HG03558 (cell line): ENCODE results near the gene ARHGAP31.
"Not testable (repeated sequence)": the region's sequence is repeated elsewhere in the genome, so short reads cannot be mapped to it uniquely, and the experiment has no call there.

Experiments used
- ATAC-seq: cut with Tn5 transposase; IDR thresholded peaks from one replicate; pipeline ENCODE4 v1.9.1; 2021; ENCODE audit warnings: moderate number of reproducible peaks; ENCODE audit not compliant: unreplicated experiment; ENCODE audit errors: extremely low read depth

Gene ARHGAP31

GRCh38 chr3:119347036-119347435, 52.9 kb downstream of the ARHGAP31 start:
- ATAC-seq, result no peak

GRCh38 chr3:119349354-119350041, 55.3 kb downstream of the ARHGAP31 start:
- ATAC-seq, result no peak

- no peak for ATAC-seq
Observed at GRCh38 chr3:119350114-119350513, 55.9 kb downstream of the ARHGAP31 start.

GRCh38 chr3:119351581-119351980, 57.4 kb downstream of the ARHGAP31 start:
- ATAC-seq, result no peak

- ATAC-seq, result peak; percentile 97
Observed at GRCh38 chr3:119352034-119352609, 57.9 kb downstream of the ARHGAP31 start.

- no peak for ATAC-seq
Observed at GRCh38 chr3:119352863-119353527, 58.8 kb downstream of the ARHGAP31 start.

GRCh38 chr3:119355608-119356007, 61.4 kb downstream of the ARHGAP31 start:
- not testable (repeated sequence) for ATAC-seq

- ATAC-seq, result no peak
Observed at GRCh38 chr3:119356646-119357045, 62.5 kb downstream of the ARHGAP31 start.

GRCh38 chr3:119357190-119357589, 63.0 kb downstream of the ARHGAP31 start:
- no peak for ATAC-seq

GRCh38 chr3:119359476-119360326, 65.5 kb downstream of the ARHGAP31 start:
- no peak for ATAC-seq

- no peak for ATAC-seq
Observed at GRCh38 chr3:119360736-119361462, 66.7 kb downstream of the ARHGAP31 start.

GRCh38 chr3:119362010-119362409, 67.8 kb downstream of the ARHGAP31 start:
- no peak for ATAC-seq

- ATAC-seq, result no peak
Observed at GRCh38 chr3:119362940-119363725, 69.0 kb downstream of the ARHGAP31 start.

- ATAC-seq, result no peak
Observed at GRCh38 chr3:119364401-119364800, 70.2 kb downstream of the ARHGAP31 start.

- no peak for ATAC-seq
Observed at GRCh38 chr3:119365418-119365817, 71.2 kb downstream of the ARHGAP31 start.

GRCh38 chr3:119367000-119367399, 72.8 kb downstream of the ARHGAP31 start:
- ATAC-seq, result no peak

- ATAC-seq, result no peak
Observed at GRCh38 chr3:119368298-119368697, 74.1 kb downstream of the ARHGAP31 start.

- ATAC-seq, result not testable (repeated sequence)
Observed at GRCh38 chr3:119371786-119372185, 77.6 kb downstream of the ARHGAP31 start.

GRCh38 chr3:119375106-119375505, 80.9 kb downstream of the ARHGAP31 start:
- no peak for ATAC-seq
